Measurements from ENCODE around the gene DUXB. TPM values are rescaled to one million over a fixed set of nuclear protein-coding genes. Genes with fewer than 3 reads are reported as not detected.

Gene DUXB
- total RNA-seq, 1 donor from 2014 or later: not detected

GRCh38 chr16:75718452-75718851, 17.2 kb upstream of the DUXB start:
- Mint-ChIP-seq H3K4me3 (ENCODE audit: low read depth) (no peak overlapping the region), H3K9me3 (ENCODE audit: low read depth) (peaks cover 12% of the 10 kb centered on the region)
- TF ChIP-seq CTCF (IDR thresholded peaks at IDR 0.05; ENCODE audit: unreplicated experiment): no peak

GRCh38 chr16:75714661-75715060, 13.4 kb upstream of the DUXB start:
- no peak for DNase-seq (ENCODE audit: low spot score, unreplicated experiment)
- Mint-ChIP-seq H3K4me1 (ENCODE audit: low read depth) (no peaks in the 10 kb centered on the region), H3K27ac (no peak overlapping the region), H3K9me3 (ENCODE audit: low read depth) (peaks cover 14% of the 10 kb centered on the region), H3K27me3 (no peaks in the 10 kb centered on the region), H3K4me3 (ENCODE audit: low read depth) (no peak overlapping the region), H3K36me3 (ENCODE audit: insufficient read depth) (peaks cover 8% of the 10 kb centered on the region)
- TF ChIP-seq CTCF (IDR thresholded peaks at IDR 0.05; ENCODE audit: unreplicated experiment): no peak

More at GRCh38 chr16:75718452-75718851, 17.2 kb upstream of the DUXB start:
- Mint-ChIP-seq H3K36me3 (ENCODE audit: insufficient read depth) (peaks cover 1% of the 10 kb centered on the region), H3K27me3 (no peaks in the 10 kb centered on the region), H3K4me1 (ENCODE audit: low read depth) (peaks cover 9% of the 10 kb centered on the region), H3K27ac (no peak overlapping the region)
- no peak for DNase-seq (ENCODE audit: low spot score, unreplicated experiment)

GRCh38 chr16:75710344-75710743, 9.1 kb upstream of the DUXB start:
- no peak overlapping the region for H3K4me3 Mint-ChIP-seq (ENCODE audit: low read depth)
- no peaks in the 10 kb centered on the region for H3K27me3 Mint-ChIP-seq
- no peak for DNase-seq (ENCODE audit: low spot score, unreplicated experiment)
- H3K9me3 Mint-ChIP-seq (ENCODE audit: low read depth): peaks cover 26% of the 10 kb centered on the region
- H3K27ac Mint-ChIP-seq: no peak overlapping the region
- H3K36me3 Mint-ChIP-seq (ENCODE audit: insufficient read depth): peaks cover 6% of the 10 kb centered on the region
- no peaks in the 10 kb centered on the region for H3K4me1 Mint-ChIP-seq (ENCODE audit: low read depth)
- TF ChIP-seq CTCF (IDR thresholded peaks at IDR 0.05; ENCODE audit: unreplicated experiment): no peak

GRCh38 chr16:75703306-75703705, 2.0 kb upstream of the DUXB start:
- Mint-ChIP-seq H3K4me3 (ENCODE audit: low read depth) (no peak overlapping the region), H3K27ac (no peak overlapping the region), H3K36me3 (ENCODE audit: insufficient read depth) (no peaks in the 10 kb centered on the region), H3K4me1 (ENCODE audit: low read depth) (no peaks in the 10 kb centered on the region), H3K9me3 (ENCODE audit: low read depth) (peaks cover 7% of the 10 kb centered on the region), H3K27me3 (no peaks in the 10 kb centered on the region)
- TF ChIP-seq CTCF (IDR thresholded peaks at IDR 0.05; ENCODE audit: unreplicated experiment): no peak
- no peak for DNase-seq (ENCODE audit: low spot score, unreplicated experiment)

GRCh38 chr16:75702242-75702641, 981 bp upstream of the DUXB start:
- TF ChIP-seq CTCF (IDR thresholded peaks at IDR 0.05; ENCODE audit: unreplicated experiment): no peak
- Mint-ChIP-seq H3K4me3 (ENCODE audit: low read depth) (no peak overlapping the region), H3K27me3 (no peaks in the 10 kb centered on the region), H3K27ac (no peak overlapping the region), H3K4me1 (ENCODE audit: low read depth) (no peaks in the 10 kb centered on the region), H3K9me3 (ENCODE audit: low read depth) (peaks cover 5% of the 10 kb centered on the region), H3K36me3 (ENCODE audit: insufficient read depth) (no peaks in the 10 kb centered on the region)
- no peak for DNase-seq (ENCODE audit: low spot score, unreplicated experiment)

Data from progenitor cell of endocrine pancreas (in vitro differentiated cells).